Fibroblast of mammary gland (primary cell): Measurements from ENCODE around the gene ADAMTS7.
"Not testable (repeated sequence)": the region's sequence is repeated elsewhere in the genome, so short reads cannot be mapped to it uniquely, and the experiment has no call there.

Experiments used
- DNase-seq: peaks from one replicate; pipeline ENCODE4 v3.0.0-alpha.2; 2010; ENCODE audit warnings: low read depth
- H3K4me3 ChIP-seq: 2 replicates; pipeline ENCODE4 v1.5.1; 2011; ENCODE audit warnings: low read depth, mild to moderate bottlenecking, low read length, moderate library complexity; ENCODE audit not compliant: control insufficient read depth
- TF ChIP-seq, protein P1 (sequence below): conservative IDR thresholded peaks from 2 replicates; pipeline ENCODE4 v1.5.1; 2011; ENCODE audit warnings: low read depth, low read length, inconsistent platforms; ENCODE audit not compliant: control insufficient read depth, insufficient read depth

ADAMTS7 gene

DNA sequence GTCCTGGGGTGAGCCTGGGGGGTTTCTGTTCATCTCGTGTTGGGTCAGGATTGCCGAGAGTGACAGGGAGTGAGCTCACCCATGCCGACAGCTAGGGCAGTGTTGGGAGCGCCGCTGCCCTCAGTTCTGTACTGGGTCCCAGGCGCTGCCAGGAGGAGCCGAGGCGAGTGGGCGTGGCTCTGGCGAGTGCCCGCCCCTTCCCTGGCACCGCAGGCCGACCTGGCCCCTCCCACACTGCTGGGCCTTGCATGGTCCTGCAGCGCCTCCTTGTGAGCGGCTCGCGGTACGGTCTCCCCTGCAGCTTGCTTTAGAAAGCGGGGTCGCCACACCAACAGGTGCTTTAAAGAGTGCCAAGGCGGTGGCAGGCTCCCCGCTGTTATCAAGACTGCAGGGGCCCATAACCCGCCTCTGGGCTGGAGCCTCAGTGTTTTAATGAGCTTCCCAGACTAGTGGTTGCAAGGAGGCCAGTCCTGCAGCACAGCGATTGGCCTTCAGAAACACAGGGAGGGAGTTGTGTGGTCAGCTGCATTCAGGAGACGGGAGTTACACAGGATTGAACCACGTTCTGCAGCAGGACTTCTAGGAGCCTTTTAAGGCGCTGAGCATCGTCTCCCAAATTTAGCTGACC, 60.2 kb downstream of the ADAMTS7 start:
- peak; percentile 78 for DNase-seq
- TF ChIP-seq, protein P1, sequence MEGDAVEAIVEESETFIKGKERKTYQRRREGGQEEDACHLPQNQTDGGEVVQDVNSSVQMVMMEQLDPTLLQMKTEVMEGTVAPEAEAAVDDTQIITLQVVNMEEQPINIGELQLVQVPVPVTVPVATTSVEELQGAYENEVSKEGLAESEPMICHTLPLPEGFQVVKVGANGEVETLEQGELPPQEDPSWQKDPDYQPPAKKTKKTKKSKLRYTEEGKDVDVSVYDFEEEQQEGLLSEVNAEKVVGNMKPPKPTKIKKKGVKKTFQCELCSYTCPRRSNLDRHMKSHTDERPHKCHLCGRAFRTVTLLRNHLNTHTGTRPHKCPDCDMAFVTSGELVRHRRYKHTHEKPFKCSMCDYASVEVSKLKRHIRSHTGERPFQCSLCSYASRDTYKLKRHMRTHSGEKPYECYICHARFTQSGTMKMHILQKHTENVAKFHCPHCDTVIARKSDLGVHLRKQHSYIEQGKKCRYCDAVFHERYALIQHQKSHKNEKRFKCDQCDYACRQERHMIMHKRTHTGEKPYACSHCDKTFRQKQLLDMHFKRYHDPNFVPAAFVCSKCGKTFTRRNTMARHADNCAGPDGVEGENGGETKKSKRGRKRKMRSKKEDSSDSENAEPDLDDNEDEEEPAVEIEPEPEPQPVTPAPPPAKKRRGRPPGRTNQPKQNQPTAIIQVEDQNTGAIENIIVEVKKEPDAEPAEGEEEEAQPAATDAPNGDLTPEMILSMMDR, result peak; percentile 62
- not testable (repeated sequence) for H3K4me3 ChIP-seq

DNA sequence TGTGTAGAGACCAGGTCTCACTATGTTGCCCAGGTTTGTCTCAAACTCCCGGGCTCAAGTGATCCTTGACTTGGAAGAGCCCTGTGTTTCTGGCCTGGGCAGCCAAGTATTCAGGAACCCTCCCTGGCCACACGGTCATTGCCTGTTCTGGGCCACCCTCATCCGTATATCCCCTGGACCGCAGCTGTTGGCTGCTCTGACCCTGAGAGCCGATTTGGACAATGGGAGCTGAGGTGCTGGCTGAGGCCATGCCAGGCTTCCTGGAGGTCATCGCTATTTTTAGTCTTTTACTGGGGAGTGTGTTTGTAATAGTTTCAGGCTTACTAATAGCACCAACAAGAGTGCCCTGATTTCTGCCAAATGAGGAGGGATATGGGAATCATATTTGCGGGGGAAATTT, 60.7 kb downstream of the ADAMTS7 start:
- TF ChIP-seq, protein P1, result no peak
- no peak overlapping the region for H3K4me3 ChIP-seq
- peak; percentile 3 for DNase-seq

DNA sequence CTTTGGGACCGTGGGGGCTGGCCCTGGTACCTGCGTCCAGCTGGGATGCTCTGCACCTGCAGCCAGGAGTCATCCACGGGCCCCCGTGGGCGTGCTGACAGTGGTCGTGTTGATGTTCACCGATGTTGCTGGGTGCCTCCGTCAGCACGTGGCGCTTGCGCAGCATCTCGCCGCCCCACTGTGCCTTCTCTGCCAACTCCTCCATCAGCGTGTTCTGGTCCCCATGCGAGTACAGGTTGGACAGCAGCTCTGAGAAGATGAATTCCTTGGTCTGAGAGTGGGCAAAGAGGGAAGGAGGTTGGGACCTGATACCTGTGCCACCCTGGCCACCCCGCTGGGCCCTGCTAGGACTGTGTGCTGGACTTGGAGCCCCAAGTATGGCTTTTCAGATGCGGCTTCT, 61.4 kb downstream of the ADAMTS7 start:
- DNase-seq, result no peak
- no peak overlapping the region for H3K4me3 ChIP-seq
- TF ChIP-seq, protein P1, result no peak

DNA sequence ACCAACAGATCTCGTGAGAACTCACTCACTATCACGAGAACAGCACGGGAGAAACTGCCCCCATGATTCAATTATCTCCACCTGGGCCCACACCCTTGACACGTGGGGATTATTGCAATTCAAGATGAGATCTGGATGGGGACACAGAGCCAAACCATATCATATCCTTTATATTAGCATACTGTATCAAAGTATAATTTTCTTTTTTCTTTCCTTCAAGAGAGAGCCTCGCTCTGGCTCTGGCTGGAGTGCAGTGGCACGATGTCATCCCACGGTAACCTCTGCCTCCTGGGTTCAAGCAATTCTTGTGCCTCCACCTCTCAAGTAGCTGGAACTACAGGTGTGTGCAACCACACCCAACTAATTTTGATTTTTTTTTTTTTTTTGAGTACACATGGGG, 63.4 kb downstream of the ADAMTS7 start:
- DNase-seq, result not testable (repeated sequence)

DNA sequence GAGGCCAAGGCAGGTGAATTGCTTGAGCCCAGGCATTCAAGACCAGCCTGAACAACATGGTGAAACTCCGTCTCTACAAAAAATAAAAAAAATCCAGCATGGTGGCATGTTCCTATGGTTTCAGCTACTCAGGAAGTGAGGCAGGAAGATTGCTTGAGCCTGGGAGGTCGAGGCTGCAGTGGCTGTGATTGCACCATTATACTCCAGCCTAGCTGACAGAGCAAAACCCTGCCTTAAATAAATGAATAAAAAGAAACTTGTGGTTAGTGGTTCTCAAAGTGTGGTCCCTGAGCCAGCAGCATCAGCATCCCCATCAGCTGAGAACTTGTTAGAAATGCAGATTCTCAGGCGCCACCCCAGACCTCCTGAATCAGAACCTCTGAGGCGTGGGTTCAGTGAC, 69.6 kb downstream of the ADAMTS7 start:
- not testable (repeated sequence) for H3K4me3 ChIP-seq

More for the DNA sequence above, 63.4 kb downstream of the ADAMTS7 start:
- not testable (repeated sequence) for H3K4me3 ChIP-seq

DNA sequence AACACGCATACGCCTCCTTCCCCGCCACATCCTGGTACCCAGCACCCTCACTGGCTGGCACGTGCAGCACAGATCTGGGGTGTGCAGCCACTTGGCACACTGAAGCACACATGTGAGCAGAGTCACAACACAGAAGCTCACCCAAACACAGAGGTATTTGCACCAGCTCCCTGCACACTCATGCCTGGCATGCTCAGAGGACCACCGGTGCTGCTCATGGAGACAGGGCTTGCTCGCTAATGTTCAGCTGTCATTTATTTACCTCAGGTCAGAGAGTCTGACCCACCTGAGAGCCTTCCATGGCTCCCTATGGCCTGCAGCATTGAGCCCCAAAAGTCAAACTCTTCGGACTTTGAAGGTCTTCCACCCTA, 70.4 kb downstream of the ADAMTS7 start:
- H3K4me3 ChIP-seq, result no peak overlapping the region
- TF ChIP-seq, protein P1, result no peak

More for the DNA sequence above, 69.6 kb downstream of the ADAMTS7 start:
- DNase-seq, result not testable (repeated sequence)

DNA sequence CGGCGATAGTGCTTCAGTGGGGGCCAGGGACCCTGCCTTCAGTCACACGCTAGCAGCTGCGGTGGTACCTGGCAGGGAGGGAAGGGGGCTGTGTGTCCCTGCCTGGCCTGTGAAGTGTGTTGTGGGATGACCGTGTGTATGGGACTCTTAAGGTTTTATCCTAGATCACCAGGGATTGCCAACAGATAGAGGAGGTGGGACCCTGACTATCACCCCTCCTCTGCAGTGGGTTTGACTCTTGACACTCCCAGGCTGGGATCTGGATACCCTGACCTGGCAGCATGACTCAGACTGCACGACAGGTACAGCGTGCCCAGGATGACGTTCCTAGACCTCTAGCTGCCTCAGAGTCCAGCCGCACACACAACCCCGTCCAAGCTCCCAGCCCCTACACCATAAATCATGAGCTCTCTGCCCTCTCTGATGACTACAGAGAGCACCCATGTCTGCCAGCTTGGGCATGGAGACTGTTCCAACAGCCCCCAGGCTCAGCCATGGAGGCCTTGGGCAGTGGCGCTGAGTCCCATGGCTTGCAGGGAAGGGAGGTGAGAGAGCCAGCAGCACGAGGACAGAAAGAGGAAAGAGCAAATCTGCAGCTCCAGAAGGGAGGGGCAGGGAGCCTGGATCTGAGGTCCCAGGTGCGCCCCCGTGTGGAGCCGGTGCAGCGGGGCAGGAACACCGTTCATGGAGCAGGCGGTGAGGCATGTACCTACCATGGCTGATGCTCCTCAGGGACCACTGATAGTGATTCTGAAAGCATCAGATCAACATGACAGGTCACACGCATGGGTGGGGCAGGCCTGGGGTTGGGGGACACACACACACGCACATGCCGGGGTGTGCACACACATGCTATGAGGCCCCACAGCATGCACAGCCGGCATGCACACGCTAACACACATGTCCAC, 71.0 kb downstream of the ADAMTS7 start:
- peak; percentile 36 for DNase-seq
- H3K4me3 ChIP-seq, result no peak overlapping the region
- TF ChIP-seq, protein P1, result peak; percentile 36

More for the DNA sequence above, 70.4 kb downstream of the ADAMTS7 start:
- DNase-seq, result no peak
